ENCODE data around the gene SAE1.

The SAE1 gene

DNA sequence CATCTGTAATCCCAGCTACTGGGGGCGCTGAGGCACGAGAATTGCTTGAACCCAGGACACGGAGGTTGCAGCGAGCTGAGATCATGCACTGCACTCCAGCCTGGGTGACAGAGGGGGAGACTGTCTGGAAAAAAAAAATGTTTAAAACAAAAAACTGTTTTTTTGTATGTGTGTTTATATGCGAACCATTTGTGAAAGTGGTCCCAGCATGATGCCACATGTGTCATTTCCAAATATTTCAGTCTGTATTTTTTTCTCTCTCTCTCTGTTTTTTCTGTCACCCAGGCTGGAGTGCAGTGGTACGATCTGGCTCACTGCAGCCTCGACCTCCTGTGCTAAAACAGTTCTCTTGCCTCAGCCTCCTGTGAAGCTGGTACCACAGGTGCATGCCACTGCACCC is 37.4 kb downstream of the SAE1 start:
- no peak for DNase-seq

DNA sequence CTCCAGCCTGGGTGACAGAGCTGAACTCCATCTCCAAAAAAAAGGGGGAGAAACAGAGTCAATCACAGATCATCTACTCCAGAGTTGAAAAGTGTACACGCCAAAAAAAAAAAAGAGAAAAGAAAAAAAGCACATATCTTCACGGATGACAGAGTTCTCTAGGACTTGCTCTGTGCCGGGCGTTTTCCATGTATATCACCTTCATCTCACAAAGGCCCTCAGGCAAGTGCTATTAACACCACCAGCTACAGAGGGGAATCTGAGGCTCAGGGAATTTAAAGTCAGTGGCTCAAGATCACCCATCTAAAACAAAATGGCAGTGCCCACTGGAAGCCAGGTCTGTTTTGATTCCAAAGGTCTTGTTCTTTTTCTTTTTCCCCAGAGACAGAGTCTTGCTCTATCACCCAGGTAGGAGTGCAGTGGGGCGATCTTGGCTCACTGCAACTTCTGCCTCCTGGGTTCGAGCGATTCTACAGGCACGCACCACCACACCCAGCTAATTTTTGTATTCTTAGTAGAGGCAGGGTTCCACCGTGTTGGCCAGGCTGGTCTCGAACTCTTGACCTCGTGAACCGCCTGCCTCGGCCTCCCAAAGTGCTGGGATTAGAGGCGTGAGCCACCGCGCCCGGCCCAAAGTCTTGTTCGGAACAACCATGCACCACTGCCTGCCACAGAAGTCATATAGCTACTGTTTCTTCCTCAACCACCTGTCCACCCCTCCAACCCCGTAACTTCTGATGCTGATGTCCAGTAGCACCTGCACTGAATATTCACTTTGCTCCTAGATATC is 42.2 kb downstream of the SAE1 start:
- DNase-seq, result no peak

- no peak for DNase-seq
These were observed 45.5 kb downstream of the SAE1 start for GRCh38 chr19:47176071-47176626.

GRCh38 chr19:47176627-47177090 is 46.0 kb downstream of the SAE1 start:
- DNase-seq, result peak; percentile 55 to 57

DNA sequence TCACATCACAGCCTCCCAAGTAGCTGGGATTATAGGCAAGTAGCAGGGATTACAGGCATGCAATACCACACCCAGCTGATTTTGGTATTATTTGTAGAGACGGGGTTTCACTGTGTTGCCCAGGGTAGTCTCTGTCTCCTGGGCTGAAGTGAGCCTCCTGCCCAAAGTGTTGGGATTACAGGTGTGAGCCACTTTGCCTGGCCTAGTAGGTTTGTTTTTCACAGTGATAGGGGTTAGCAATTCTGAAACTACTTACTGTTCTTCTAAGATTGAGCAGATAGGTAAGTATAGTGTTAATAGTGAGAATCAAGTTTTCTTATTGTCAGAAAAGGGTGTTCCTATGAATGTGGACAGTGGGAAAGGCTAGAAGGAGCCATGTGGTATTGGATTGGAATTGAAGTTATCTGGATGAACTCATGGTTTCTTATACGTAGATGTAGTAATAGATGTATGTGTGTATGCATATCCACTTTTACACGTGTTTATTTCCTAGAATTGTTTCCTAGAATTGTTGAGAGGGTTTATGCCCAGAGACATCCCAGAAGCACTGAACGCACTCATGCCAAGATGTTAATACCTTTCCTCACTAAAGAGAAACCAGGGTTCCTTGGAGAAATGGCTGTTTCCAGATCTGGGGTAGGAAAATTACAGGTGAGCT is 49.1 kb downstream of the SAE1 start:
- peak; percentile 24 to 44 for DNase-seq

GRCh38 chr19:47183601-47184000 is 53.0 kb downstream of the SAE1 start:
- no peak for DNase-seq

DNA sequence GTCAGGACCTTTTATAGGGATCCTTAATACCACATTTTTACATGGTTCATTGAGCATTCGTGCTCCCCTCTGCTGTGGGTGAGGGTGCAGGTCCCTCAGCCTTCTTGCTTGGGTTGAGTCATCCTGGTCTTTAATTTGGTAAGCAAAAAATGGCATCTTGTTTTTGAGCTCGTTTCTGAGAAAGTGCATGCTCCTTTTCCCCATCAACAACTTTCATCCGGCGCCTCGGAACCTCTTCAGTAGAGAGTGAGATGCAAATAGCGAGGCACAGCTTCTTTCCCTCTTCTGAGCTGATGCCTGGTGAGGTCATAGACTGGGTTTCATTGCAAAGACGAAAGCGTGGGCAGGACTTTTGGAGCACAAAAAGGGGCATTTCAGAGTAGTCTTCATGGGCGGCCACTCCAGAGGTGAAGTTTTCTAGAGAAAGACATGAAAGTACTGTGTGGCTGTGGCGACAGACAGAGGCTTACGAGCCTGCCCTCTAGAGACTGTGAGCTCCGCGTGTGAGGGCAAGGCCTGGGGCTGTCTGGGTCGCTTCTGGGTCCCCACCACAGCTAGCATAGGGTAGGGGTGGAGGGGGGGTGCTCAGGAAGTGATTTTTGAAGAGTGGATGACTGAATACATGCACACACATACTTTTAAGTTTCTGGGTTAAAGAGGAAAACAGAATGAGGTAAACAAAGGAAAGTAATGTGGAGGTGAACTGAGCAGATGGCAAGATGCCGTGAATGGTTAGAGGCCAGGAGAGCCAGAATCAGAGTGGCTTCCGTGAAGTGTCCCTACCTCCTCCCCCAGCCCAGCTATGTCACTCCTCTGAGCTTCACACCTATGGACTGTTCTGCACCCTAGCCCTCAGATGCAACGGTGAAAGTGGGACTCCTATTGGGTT is 56.1 kb downstream of the SAE1 start:
- DNase-seq, result peak; percentile 85

DNA sequence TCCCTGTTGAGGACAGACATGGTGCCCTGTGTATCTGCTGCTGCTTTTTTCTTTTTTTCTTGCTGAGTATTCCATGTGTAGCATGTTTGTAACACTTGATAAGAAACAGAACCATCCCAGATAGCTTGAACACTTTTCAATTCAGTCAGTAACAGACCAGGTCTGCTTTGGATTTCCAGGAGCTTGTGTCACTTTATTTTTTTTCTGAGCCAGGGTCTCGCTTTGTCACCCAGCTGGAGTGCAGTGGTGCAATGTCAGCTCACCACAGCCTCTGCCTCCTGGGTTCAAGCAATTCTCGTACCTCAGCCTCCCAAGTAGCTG is 56.7 kb downstream of the SAE1 start:
- no peak for DNase-seq

DNA sequence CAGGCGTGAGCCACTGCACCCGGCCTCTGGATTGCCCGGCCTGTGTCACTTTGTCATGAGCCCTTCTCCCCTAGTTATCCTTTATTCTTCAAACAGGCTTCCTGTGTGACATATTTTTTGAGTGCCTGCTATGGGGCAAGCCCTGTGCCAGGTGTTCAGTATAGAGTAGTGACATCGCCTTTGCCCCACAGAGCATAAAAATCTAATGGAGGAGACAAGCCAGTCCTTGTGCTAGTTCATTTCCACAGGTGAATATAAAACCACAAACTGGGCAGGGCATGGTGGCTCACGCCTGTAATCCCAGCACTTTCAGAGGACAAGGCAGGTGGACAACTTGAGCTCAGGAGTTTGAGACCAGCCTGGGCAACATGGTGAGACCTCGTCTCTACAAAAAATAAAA is 57.2 kb downstream of the SAE1 start:
- DNase-seq, result no peak

- no peak for DNase-seq
These were observed 57.9 kb downstream of the SAE1 start for GRCh38 chr19:47188507-47189033.

- DNase-seq, result peak; percentile 77 to 79
These were observed 59.6 kb downstream of the SAE1 start for GRCh38 chr19:47190167-47190727.

- DNase-seq, result no peak
These were observed 64.8 kb downstream of the SAE1 start for GRCh38 chr19:47195434-47195833.

DNA sequence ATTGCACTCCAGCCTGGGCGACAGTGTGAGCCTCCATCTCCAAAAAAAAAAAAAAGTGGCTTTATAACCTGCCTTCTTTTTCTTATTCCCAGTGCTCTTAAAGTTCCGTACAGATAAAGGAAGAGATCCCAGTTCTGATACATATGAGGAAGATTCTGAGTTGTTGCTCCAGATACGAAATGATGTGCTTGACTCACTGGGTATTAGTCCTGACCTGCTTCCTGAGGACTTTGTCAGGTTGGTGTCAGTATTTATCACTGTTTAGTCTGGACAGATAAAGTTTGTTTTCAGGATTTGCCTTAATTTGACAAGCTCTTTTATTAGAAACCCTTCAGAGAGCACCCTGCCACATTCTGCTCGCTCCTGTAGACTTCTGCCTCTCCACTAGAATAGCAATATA is 66.5 kb downstream of the SAE1 start:
- no peak for DNase-seq

DNA sequence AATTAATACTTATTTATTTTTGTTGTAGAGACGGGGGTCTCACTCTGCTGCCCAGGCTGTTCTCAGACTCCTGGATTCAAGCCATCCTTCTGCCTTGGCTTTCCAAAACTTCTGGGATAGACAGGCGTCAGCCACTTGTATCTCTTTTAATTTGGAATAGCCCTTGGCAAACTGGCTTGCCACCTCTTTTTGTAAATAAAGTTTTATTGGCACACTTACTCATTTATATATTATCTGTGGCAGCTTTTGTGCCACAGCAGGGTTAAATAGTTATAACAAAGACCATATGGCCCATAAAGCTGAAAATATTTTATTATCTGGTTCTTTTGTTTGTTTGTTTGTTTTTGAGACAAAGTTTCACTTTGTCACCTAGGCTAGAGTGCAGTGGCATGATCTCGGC is 69.9 kb downstream of the SAE1 start:
- no peak for DNase-seq

DNA sequence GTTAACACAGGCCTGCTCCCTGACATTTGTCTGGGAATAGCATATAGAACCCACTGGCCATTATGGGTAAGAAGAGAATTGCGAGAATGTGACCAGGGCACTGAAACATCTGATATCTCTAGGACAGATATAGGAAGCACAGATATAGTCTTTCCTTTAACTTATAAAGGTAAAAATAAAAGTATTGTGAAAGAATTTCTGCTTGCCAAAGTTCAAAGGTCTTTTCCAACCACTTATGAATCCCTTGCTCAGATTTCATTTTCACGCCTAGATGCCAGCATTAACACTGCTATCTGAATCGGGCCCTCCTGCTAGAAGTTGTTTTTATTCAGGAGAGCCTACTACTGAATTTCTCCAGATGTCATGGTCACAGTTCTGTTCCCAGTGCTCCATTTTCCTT is 72.6 kb downstream of the SAE1 start:
- no peak for DNase-seq

- DNase-seq, result no peak
These were observed 78.9 kb downstream of the SAE1 start for GRCh38 chr19:47209319-47210179.

- no peak for DNase-seq
These were observed 79.5 kb downstream of the SAE1 start for GRCh38 chr19:47210180-47210490.

DNA sequence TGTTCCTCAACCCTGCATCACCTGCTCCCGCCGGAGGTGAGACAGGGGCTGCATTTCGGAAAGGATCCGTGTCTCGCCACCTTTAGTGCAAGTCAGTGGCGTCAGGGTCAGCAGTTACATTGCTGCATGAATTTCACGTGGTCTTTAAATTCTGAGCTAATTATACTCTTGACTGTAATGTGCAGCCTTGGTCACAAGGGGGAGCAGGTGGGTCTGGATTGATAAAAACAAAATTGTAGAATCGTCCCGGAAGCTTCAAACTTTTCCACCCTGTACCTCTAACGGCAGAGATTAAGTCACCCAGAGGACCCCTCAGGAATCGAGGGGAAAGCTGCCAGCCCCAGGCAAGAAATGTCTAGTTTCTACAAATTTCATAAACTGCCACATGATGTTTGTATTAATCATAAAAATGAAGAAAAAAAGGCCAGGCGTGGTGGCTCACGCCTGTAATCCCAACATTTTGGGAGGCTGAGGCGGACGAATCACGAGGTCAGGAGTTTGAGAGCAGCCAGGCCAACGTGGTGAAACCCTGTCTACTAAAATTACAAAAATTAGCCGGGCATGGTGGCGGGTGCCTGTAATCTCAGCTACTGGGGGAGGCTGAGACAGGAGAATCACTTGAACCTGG is 80.2 kb downstream of the SAE1 start:
- DNase-seq, result peak; percentile 85 to 89

- no peak for DNase-seq
These were observed 84.9 kb downstream of the SAE1 start for GRCh38 chr19:47215581-47215980.

GRCh38 chr19:47221080-47221841 is 90.6 kb downstream of the SAE1 start:
- DNase-seq, result no peak

- no peak for DNase-seq
These were observed 91.3 kb downstream of the SAE1 start for GRCh38 chr19:47221890-47222289.
